Calu3 (cell line): ENCODE data around the gene CPPED1. TPM values are rescaled to one million over a fixed set of nuclear protein-coding genes. Genes with fewer than 3 reads are reported as not detected.

Source experiments
- BruUV-seq: library from RNA; stranded (reverse); fragments of 400-500 nt; replicated peaks from 2 replicates; lab custom pipeline; 2021; lab: Mats Ljungman, UMichigan
- CTCF ChIA-PET: fragments of 300-600 bp; sonication (Branson Sonifier 250); formaldehyde crosslinking; loops from one replicate; lab custom pipeline; 2022; ENCODE audit warnings: antibody characterized with exemption; lab: Charles Lee
- DNase-seq: peaks from one replicate; pipeline ENCODE4 v3.0.0; 2022
- H3K27ac Mint-ChIP-seq: one replicate; pipeline ENCODE4 v1.8.0; 2022; ENCODE audit warnings: mixed read lengths; ENCODE audit not compliant: unreplicated experiment
- H3K27me3 Mint-ChIP-seq: one replicate; pipeline ENCODE4 v1.8.0; 2022; ENCODE audit warnings: mixed read lengths; ENCODE audit not compliant: unreplicated experiment
- H3K36me3 Mint-ChIP-seq: one replicate; pipeline ENCODE4 v1.8.0; 2022; ENCODE audit warnings: mild to moderate bottlenecking, moderate library complexity, mixed read lengths; ENCODE audit not compliant: insufficient read depth, unreplicated experiment
- H3K4me1 Mint-ChIP-seq: one replicate; pipeline ENCODE4 v1.8.0; 2022; ENCODE audit warnings: mild to moderate bottlenecking, low read depth, mixed read lengths; ENCODE audit not compliant: unreplicated experiment
- H3K4me3 Mint-ChIP-seq: one replicate; pipeline ENCODE4 v1.8.0; 2022; ENCODE audit warnings: mild to moderate bottlenecking, low read depth, moderate library complexity, mixed read lengths; ENCODE audit not compliant: unreplicated experiment
- H3K9me3 Mint-ChIP-seq: one replicate; pipeline ENCODE4 v1.8.0; 2022; ENCODE audit warnings: low read depth, mixed read lengths; ENCODE audit not compliant: unreplicated experiment
- intact Hi-C: fragments of 100-400 bp; cut with micrococcal nuclease; formaldehyde crosslinking; loops from one replicate; pipeline ENCODE4 v1.10.0; 2022; ENCODE audit not compliant: unreplicated experiment
- total RNA-seq: library from RNA; stranded (reverse); gene quantifications from 2 replicates; pipeline ENCODE4 v1.2.3, GENCODE V29; 2022
- TF ChIP-seq, protein P1 (sequence below): fragments of 200-600 bp; IDR thresholded peaks from one replicate; pipeline ENCODE4 v1.8.0; 2022; ENCODE audit warnings: antibody characterized with exemption; ENCODE audit not compliant: unreplicated experiment

The CPPED1 gene
- total RNA-seq, 1 experiment from 2014 or later, result not detected

DNA sequence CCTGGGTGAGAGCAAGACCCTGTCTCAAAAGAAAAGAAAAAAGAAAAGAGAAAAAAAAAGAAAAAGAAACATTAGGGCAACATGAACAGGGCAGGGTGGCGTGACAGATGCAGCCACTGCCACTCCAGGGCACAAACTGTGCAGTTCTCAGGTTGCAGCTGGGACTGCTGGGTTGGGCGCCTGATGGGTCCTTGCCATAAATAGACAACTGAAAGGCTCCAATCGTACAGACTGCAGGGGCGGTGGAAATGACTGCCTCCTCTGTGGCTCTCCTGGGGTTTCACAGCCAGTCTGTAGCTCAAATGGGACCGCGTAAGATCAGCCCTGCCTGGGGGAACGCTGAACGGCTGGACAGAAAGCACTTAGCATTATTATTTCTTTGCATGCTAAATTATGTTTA lies 130.7 kb downstream of the CPPED1 start:
- Mint-ChIP-seq H3K27me3 (peaks cover 17% of the 10 kb centered on the region), H3K9me3 (peaks cover 9% of the 10 kb centered on the region), H3K4me1 (no peaks in the 10 kb centered on the region), H3K27ac (no peak overlapping the region), H3K36me3 (no peaks in the 10 kb centered on the region), H3K4me3 (no peak overlapping the region)
- CTCF ChIA-PET, result interaction anchor here (0.7 kb wide), 1 partner anchor 16 kb away, joined by 3 read pairs; no protein-coding TSS in a partner anchor
- BruUV-seq, result no TSS peak
- intact Hi-C loops, result no loop called here
- TF ChIP-seq, protein P1, sequence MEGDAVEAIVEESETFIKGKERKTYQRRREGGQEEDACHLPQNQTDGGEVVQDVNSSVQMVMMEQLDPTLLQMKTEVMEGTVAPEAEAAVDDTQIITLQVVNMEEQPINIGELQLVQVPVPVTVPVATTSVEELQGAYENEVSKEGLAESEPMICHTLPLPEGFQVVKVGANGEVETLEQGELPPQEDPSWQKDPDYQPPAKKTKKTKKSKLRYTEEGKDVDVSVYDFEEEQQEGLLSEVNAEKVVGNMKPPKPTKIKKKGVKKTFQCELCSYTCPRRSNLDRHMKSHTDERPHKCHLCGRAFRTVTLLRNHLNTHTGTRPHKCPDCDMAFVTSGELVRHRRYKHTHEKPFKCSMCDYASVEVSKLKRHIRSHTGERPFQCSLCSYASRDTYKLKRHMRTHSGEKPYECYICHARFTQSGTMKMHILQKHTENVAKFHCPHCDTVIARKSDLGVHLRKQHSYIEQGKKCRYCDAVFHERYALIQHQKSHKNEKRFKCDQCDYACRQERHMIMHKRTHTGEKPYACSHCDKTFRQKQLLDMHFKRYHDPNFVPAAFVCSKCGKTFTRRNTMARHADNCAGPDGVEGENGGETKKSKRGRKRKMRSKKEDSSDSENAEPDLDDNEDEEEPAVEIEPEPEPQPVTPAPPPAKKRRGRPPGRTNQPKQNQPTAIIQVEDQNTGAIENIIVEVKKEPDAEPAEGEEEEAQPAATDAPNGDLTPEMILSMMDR, result no peak
- DNase-seq, result no peak

DNA sequence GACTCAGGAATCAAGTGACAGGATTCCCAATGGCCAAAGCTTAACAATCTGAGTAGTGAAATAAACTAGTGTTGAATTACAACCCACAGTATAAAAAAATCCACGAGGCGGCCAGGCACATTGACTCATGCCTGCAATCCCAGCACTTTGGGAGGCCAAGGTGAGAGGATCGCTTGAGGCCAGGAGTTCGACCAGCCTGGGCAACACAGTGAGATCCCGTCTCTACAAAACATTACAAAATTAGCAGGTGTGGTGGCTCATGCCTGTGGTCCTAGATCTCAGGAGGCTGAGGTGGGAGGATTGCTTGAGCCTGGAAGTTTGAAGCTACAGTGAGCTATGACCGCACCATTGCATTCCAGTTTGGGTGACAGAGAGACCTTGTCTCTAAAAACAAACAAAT lies 133.8 kb downstream of the CPPED1 start:
- H3K4me3 Mint-ChIP-seq, result no peak overlapping the region
- H3K27me3 Mint-ChIP-seq, result peaks cover 17% of the 10 kb centered on the region
- peaks cover 19% of the 10 kb centered on the region for H3K9me3 Mint-ChIP-seq
- no peaks in the 10 kb centered on the region for H3K4me1 Mint-ChIP-seq
- H3K27ac Mint-ChIP-seq, result no peak overlapping the region
- no TSS peak for BruUV-seq
- CTCF ChIA-PET, result no interaction called here
- TF ChIP-seq, protein P1, result no peak
- intact Hi-C loops, result no loop called here
- H3K36me3 Mint-ChIP-seq, result no peaks in the 10 kb centered on the region
- no peak for DNase-seq

DNA sequence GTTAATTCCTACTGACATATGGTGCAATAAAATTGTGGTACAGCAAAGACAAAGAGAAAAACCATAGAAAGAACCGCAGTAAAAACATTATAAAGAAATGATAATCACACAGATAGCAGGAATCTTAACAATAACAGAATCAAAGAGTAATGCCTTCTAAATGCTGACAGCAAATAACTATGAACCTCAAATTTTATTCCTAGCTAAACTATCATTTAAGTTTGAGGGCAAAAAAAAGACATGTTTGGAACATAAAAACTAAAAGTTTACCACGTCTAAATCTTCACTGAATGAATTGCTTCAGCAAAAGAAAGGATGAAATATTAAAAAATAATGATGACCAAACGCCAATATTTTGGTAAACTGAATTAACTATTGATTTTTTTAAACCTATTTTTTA lies 135.8 kb downstream of the CPPED1 start:
- H3K36me3 Mint-ChIP-seq, result no peaks in the 10 kb centered on the region
- TF ChIP-seq, protein P1, result no peak
- H3K27me3 Mint-ChIP-seq, result peaks cover 3% of the 10 kb centered on the region
- no peak overlapping the region for H3K4me3 Mint-ChIP-seq
- intact Hi-C loops, result no loop called here
- DNase-seq, result no peak
- no peak overlapping the region for H3K27ac Mint-ChIP-seq
- H3K4me1 Mint-ChIP-seq, result no peaks in the 10 kb centered on the region
- H3K9me3 Mint-ChIP-seq, result peaks cover 19% of the 10 kb centered on the region
- CTCF ChIA-PET, result no interaction called here
- BruUV-seq, result no TSS peak

DNA sequence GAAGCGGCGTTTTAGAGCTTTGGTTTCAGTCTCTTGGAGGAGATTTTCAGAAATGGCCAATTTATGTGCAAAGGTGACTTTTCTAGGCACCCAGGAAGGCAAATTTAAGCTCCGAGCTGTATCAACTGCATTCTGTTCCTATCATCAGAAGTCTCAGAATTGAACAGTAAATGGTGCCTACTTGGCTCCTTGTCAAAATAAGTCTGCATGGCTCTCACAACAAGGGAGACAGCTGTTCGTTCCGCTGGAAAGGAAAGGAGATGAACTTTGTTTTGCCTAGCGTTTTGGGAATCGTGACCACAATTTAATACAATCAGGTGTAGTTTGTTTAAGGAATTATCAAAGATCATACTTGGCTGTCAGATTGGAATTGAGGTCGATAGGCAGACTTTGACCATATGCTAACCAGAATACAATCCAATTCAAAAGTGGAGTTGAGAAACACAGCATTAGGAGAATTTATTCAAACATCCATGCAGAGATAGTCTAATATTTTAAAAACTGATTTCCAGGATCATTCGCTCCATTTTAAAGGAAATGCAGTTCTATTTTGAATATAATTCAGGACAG lies 139.4 kb downstream of the CPPED1 start:
- DNase-seq, result no peak
- TF ChIP-seq, protein P1, result no peak
- Mint-ChIP-seq H3K27ac (no peak overlapping the region), H3K36me3 (no peaks in the 10 kb centered on the region), H3K4me1 (no peaks in the 10 kb centered on the region), H3K4me3 (no peak overlapping the region), H3K9me3 (peaks cover 18% of the 10 kb centered on the region), H3K27me3 (no peaks in the 10 kb centered on the region)
- CTCF ChIA-PET, result no interaction called here
- intact Hi-C loops, result no loop called here
- BruUV-seq, result no TSS peak
